Hindlimb muscle (tissue), 1 donor: ENCODE measurements around the gene ACAD11. TPM values are rescaled to one million over a fixed set of nuclear protein-coding genes. Genes with fewer than 3 reads are reported as not detected.
A peak's percentile ranks its signal among the peaks of the same experiment; 100 is the strongest.

ENCODE experiments used
- DNase-seq: peaks from one replicate; pipeline ENCODE4 v3.0.0-alpha.2; 2013
- polyA plus RNA-seq: library from polyadenylated mRNA; unstranded; fragments of 120-200 nt; gene quantifications from one replicate; pipeline ENCODE4 v1.2.1, GENCODE V29; 2013; ENCODE audit not compliant: insufficient read length

The ACAD11 gene, protein sequence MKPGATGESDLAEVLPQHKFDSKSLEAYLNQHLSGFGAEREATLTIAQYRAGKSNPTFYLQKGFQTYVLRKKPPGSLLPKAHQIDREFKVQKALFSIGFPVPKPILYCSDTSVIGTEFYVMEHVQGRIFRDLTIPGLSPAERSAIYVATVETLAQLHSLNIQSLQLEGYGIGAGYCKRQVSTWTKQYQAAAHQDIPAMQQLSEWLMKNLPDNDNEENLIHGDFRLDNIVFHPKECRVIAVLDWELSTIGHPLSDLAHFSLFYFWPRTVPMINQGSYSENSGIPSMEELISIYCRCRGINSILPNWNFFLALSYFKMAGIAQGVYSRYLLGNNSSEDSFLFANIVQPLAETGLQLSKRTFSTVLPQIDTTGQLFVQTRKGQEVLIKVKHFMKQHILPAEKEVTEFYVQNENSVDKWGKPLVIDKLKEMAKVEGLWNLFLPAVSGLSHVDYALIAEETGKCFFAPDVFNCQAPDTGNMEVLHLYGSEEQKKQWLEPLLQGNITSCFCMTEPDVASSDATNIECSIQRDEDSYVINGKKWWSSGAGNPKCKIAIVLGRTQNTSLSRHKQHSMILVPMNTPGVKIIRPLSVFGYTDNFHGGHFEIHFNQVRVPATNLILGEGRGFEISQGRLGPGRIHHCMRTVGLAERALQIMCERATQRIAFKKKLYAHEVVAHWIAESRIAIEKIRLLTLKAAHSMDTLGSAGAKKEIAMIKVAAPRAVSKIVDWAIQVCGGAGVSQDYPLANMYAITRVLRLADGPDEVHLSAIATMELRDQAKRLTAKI
- polyA plus RNA-seq = 12.7 TPM

DNA sequence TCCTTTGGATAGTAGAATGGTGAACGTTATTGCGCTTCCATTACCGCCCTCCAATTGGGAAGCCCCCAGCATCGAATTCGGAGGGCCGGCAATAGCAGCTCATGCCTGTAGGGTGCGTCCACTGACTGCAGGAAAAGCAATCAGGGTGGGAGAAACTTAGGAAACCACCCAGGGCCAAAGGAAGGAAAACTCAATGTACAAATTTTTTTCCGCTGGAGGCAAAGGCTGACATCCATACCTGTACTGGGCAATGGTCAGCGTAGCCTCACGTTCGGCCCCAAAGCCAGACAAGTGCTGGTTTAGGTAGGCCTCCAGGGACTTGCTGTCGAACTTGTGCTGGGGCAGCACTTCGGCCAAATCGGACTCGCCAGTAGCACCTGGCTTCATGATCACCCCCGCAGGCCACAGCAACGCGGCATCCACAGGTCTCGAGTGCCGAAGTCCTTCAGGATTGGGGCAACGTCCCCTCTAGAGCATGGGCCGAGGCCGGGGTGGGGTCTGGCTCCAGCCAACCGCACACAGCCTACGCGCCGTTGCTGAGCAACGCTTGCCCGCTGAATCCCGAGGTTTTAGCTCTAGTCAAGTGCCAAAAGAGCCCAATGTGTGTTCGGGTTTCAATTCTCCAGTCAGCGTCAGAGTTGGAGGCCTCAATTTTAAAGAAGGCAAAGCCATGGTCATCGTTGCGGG lies at the start of gene ACAD11:
Gene ACAD11 (minus strand): TSS at position 445 of the 687 bp plus-strand sequence. CDS start 58 bp downstream, at position 387.
- DNase-seq = peak; percentile 79

DNA sequence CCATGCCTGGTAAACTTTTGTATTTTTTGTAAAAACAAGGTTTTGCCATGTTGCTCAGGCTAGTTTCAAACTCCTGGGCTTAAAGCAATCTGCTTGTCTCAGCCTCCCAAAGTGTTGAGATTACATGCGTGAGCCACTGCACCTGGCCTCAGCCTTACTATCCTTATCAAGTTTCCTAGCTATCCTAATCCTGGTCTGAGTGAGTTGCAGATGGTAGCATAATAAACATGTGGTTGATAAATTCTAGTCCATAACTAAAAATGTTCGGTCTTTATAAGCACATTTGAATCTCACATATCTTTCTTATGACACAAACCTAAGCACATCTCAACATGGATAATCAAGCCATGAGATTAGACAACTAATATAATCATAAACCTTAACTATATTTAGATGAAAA lies 44.1 kb upstream of the ACAD11 start:
- no peak for DNase-seq

DNA sequence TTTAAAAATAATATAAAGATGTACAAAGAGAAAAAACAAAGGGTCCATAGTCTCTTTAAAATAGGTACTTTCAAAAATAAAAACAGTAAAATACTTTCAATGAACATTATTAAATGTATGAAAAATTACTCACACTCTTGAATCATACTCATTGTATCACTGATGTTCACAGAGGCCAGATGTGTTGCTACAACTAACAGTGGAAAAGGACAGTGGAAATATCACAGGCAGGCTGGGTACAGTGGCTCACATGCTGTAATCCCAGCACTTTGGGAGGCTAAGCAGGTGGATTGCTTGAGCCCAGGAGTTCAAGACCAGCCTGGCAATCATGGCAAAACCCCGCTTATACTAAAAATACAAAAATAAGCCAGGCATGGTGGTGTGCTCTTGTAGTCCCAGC lies 35.8 kb upstream of the ACAD11 start:
- DNase-seq = no peak

DNA sequence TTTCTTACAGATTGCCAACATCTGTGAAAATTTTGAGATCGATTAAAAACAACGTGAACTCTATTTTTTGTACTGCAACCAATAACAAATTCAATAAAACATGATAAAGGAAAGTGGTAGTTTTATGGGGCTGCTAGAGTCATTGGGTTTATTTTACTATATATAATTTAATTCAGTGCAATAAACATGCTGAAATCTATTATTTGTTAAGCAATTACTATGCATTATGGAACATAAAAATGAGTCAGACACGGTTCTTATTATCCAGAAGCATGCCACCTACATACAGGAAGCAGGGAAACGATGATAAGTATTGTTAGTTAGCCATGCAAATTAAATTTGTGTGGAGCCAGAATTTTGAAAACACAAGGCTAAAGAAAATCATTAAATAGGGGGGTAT lies 35.4 kb upstream of the ACAD11 start:
- no peak for DNase-seq

DNA sequence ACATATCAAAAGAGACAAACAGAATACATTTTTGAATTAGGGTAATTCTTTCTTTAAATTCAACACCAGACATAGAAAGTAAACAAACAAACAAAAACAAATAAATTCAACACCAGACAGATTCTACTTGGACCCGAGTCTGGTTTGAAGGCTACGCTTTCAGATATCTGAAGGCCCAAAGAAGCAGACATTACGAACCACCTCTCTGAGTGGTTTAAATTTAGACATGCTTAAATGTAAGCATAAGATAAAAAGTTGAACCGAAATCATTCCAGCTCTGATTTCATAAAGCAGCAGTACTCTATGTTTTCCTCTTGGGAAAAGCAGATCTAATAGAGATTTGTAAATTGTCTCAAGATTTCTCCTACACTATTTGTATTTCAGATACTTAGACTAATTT lies 30.4 kb upstream of the ACAD11 start:
- no peak for DNase-seq

DNA sequence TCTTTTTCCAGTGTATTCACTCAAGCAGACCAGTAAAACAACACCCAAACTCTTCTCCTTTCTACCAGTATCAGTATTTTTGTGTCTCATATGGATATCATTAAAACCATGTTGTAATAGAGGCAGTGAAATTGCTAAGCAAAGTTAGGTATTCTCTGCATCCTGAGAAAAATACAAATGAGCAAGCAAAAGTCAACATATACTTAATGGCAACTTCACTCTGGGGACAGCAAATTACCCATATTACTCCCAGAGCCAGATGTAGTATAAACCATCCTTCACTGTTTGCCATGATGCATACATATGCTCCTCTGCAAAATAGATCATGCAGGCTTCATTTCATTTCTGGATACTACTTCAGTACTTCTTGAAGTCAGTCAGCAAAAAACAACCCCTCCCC lies 22.6 kb upstream of the ACAD11 start:
- peak; percentile 14 for DNase-seq

DNA sequence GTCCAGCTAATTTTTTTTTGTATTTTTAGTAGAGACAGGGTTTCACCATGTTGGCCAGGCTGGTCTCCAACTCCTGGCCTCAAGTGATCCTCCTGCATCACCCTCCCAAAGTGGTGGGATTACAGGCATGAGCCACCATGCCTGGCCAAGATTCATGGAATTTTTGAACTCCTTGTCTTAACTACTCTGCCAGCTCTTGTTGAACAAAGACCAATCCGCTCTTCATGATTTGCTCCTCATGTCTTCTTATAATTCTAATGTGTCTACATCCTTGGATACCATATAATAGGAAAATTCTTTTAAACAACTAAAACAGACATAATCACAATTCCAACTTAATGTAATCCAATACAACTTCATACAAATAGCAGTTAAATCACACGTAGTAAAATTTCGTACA lies 21.8 kb upstream of the ACAD11 start:
- DNase-seq = peak; percentile 50

DNA sequence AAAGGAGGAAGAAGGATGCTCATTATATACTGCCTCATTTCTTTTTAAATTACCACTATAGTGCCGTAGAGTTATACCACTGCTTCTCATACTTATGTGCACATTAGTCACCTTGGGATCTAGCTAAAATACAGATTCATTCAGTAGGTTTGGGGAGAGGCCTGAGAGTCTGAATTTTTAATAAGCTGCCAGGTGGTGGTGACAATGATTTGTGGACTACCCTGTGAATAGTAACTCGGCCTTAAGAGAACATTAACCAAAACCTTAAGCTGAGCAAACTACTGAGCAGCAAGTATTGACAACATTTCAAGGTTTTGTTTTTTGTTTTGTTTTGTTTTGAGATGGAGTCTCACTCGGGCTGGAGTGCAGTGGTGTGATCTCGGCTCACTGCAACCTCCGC lies 20.3 kb upstream of the ACAD11 start:
- no peak for DNase-seq

DNA sequence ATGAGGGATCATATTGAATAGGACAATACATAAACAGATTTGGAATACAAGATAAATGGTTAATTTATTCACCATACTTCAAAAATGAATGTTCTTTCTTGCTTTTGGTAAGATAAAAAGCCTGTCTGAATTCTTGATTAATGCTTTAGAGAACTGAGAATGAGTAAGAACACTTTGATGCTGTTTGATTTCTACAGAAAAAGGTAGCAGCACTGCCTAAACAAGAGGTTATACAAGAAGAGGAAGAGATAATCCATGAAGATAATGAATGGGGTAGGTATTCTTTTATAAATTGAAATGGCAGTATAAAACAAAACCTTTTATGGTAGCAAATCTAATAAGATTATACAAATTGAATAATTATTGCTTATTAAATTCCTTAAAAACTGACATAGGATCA lies 15.8 kb upstream of the ACAD11 start:
- no peak for DNase-seq

DNA sequence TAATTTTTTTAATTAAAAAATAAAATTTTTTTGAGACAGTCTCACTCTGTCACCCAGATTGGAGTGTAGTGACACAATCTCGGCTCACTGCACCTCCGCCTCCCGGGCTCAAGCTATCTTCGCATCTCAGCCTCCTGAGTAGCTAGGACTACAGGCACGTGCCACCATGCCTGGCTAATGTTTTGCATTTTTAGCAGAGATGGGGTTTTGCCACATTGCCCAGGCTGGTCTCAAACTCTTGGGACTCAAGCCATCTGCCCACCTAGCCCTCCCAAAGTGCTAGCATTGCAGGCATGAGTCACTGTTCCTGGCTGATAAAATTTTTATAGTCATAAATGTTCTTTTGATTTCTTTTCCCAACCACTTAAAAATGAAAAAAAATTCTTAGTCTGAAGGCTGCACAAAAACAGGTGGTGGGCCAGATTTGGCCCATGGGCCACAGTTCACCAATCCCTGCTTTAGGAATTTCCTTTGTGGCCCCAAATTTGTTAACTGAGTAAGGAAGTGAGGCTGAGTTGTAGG lies 9.7 kb upstream of the ACAD11 start:
- DNase-seq = no peak

DNA sequence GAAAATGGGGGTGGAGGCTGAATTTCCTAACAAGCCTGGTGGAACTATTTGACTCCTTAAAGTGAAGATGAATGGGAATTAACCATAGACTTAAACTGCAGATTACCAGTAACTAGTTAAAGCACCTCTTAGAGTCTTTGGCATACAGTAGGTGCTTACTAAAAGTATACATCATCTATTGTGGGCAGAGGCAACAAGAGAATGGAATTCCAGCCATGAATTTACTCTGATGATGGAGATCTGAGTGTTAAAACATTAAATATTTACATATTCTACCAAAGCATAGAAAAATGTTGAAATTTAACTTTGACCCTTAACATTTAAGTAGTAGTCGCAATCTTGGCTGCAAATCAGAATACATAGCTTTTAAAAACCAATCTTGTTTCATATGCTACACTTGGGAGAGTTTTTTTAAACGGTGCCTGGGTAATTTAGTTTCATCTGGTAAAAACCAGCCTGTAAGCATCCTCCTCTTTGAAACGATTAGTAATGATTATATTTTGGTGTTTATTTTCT lies 5.7 kb upstream of the ACAD11 start:
- no peak for DNase-seq

DNA sequence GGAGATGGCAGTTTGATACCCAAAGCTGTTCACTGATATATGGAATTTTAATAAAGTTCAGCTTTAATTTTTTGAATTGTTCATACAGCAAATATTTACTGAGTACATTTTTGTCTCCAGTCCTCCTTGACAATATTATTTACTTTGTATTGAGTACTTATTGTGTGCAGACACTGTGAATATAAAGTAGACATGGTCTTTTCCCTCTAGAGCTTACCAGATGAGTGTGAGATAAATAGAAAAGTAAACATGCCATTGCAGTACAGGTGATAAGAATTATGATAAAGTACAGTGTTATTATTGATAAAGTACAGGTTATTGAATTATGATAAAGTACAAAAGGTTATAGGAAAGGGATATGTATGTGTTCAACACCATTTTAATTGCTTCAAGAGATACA lies 2.6 kb upstream of the ACAD11 start:
- DNase-seq = no peak

DNA sequence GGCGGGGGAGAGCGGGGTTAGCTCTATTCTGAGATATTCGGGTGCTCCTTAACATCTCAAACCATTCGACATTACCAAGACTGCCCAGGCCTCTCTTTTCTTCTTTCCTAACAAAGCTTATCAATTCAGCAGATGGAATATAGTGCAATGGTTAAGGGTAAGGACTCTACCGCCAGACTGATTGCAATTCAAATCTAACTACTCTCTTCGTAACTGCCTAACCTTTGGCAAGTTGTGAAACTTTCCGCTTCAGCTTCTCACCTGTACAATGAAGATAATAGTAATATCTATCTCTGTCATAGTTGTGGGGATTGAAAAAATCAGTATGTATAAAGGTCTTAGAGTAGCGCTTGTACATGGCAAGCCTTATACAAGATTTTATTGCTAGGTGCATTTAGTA lies 1.5 kb upstream of the ACAD11 start:
- no peak for DNase-seq

DNA sequence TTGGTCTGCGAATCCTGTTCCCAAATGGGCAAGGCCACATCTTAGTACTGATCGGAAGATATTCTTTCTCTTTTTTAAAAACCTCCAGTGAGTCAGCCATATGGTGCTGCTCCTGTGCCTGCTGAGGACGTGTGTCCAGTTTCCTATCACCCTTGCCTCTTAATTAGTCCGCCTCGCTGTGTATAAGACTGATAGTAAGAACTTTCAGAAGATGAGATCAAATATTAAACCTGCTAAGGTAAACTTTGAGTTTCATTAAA lies 1.1 kb upstream of the ACAD11 start:
- no peak for DNase-seq

DNA sequence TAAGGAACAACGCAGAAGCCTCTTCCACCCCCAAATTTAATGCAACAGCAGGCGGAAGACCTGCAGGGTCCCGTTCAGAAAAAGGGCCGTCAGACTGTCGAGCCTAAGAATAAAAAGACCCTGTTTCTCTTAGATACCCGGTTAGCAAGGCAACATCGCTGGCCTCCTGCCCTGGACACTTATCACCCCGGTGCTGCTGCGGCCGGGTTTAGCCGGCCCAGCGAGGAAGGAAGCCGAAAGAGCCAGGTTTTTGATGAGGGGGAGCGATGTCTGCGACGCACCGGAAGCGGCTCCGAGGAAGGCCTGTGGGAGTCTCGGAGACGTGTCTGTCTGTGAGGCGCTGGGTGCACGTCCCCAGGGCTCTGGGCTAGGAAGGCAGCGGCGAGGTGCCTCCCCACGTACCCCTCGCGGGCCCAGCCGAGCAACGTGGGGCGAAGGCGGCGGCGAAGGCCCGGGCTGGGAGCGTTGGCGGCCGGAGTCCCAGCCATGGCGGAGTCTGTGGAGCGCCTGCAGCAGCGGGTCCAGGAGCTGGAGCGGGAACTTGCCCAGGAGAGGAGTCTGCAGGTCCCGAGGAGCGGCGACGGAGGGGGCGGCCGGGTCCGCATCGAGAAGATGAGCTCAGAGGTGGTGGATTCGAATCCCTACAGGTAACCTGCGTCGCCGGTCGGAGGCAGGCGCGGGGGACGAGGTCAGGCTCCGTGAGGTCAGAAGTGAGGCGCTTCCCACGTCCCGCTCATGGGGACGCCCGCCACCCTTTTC lies 622 bp upstream of the ACAD11 start, which contains the start of gene UBA5:
Gene UBA5 (plus strand): TSS at position 278 of the 759 bp plus-strand sequence. CDS start 209 bp downstream, at position 487.
- peak; percentile 85 for DNase-seq

DNA sequence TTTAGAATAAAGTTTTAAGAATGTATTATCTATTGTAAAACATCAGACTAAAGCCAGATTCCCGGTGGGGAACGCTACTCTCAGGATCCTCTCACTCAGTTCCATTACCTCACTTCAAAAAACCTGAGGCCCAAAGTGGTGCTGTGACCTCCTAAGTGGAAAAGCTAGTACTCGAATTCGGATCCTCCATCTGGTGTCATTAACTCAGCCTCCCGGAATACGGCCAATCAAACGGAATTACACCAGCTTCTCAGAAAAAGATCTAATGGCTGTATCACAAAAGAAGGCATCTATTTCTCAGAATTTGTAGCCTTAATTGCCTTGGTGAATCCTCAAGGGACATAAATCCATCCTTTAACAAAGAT lies 627 bp downstream of the ACAD11 start:
- peak; percentile 43 for DNase-seq

DNA sequence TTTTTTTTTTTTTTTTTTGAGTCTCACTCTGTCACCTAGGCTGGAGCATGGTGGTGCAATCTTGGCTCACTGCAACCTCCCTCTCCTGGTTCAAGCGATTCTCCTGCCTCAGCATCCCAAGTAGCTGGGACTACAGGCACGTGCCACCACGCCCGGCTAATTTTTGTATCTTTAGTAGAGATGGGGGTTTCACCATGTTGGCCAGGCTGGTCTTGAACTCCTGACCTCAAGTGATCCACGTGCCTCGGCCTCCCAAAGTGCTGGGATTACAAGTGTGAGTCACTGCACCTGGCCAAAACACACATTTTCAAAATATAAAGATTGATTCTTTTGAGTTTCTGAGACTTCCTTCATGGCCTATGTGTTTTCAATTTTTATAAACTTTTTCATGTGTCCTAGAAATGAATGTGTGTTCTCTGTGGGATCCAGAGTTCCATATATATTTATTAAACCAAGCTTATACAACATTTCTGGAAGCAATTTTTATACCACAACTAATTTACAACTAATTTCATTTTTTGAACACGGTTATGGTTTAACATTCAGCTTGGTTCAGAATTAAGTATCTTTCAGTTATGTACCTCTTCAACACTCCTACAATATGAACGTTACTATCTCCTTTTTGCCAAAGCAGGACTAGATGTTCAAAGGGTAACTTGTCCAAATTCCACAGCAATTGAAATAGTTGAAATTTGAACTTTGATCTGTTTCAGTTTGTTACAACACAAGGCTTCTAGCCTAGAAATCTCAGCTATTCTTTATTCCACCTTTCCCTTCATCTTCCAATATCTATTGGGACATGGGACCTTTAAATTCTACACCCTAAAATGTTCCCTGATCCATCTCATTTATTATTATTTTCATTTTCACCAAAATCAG lies 1.5 kb downstream of the ACAD11 start:
- no peak for DNase-seq

DNA sequence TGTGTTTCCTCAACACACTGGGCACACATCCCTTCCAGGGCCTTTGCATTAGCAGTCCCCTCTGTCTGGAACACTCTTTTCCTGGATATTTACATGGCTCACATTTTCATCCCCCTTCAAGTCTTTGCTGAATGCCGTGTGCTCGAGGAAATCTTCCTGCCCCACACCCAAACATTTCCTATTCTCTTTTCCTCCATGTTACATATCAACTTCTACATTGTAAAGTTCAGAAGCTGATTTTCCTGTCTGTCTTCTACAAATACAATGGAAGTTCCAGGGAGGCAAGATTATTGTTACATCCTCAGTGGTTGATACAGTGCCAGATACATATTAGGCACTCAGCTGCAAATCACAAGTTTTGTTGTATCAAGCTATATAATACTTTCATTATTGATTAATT lies 4.1 kb downstream of the ACAD11 start:
- no peak for DNase-seq

DNA sequence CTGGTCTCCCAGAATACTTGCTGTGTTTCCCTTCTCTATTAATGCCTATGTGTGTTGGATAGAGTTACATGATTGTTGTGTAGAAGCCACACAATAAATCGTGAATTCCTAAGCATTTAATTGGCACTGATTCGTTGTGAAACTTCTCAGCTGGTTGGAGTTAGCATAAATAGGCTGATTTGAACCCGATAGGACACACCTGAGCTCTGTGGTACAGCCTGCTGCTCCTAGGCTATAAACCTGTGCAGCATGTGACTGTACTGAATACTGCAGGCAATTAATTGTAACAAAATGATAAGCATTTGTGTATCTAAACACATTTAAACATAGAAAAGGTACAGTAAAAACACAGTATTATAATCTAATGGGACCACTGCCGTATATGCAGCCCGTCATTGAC lies 4.9 kb downstream of the ACAD11 start:
- DNase-seq = no peak

DNA sequence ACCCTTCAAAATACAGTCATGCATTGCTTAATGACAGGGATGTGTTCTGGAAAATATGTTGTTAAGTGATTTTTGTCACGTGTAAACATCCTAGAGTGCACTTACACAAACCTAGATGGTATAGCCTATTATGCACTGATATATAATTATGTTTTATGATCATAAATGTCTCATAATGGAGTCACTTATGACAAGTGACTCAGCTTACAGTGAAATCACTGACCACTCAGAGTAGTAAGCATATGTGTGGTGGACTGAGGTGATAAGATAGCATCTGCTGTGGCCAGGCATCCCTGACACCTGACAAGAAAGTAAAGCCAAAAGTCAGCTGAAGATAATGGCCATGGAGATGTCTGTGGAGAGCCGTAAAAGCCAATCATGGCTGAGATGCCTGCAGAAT lies 5.4 kb downstream of the ACAD11 start:
- no peak for DNase-seq

DNA sequence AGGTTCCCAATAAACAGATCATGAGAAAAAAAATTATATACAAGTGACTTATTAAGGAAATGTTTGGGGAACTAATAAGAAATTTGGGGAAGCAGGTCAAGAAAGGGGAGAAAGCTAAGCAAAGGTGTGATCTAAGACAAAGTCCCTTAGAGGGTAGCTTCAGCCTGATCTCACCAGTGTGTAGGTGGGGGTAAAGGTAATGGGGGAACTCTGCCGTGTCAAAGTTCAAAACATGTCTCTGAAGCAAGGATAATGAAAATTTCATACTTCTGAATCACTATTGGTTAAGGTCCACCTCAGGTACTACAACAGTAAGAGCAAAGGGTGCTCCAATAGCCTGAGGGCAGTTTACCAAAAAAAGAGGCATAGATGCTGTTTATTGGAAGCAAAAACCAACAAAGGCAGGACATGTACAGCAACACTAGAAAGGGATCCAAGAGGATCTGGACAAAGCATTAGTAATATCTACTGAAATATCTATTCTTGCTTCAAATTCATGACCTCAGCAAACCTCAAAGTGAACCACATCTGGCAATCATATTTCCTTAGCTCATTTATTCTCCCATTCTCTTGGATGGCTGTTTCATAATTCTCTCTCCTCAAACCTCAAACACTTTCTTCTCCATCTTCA lies 6.9 kb downstream of the ACAD11 start:
- DNase-seq = no peak
